ENCODE measurements around the gene LRMDA. TPM values are rescaled to one million over a fixed set of nuclear protein-coding genes. Genes with fewer than 3 reads are reported as not detected.

LRMDA gene
- total RNA-seq, 1 donor from 2014 or later = 18.7 TPM

DNA sequence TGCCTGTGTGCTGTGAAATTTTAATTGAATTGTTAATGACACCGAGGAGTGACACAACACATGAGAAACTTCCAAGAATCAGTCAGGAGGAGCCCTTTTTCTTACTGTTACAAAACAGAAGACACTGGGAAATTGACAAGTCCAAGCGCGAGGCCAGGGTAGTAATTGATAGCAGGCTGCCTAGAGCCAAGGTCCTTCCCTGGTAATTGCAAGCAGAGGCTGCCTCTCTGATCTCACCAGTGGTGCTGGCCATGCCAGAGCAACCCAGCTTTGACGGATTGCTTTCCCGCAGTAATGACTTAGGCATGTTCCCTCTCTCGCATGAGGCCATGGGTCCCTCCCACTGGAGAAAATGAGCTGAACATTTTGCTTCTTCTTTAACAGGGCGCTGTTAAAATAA is 111.5 kb downstream of the LRMDA start:
- TF ChIP-seq, protein P1, sequence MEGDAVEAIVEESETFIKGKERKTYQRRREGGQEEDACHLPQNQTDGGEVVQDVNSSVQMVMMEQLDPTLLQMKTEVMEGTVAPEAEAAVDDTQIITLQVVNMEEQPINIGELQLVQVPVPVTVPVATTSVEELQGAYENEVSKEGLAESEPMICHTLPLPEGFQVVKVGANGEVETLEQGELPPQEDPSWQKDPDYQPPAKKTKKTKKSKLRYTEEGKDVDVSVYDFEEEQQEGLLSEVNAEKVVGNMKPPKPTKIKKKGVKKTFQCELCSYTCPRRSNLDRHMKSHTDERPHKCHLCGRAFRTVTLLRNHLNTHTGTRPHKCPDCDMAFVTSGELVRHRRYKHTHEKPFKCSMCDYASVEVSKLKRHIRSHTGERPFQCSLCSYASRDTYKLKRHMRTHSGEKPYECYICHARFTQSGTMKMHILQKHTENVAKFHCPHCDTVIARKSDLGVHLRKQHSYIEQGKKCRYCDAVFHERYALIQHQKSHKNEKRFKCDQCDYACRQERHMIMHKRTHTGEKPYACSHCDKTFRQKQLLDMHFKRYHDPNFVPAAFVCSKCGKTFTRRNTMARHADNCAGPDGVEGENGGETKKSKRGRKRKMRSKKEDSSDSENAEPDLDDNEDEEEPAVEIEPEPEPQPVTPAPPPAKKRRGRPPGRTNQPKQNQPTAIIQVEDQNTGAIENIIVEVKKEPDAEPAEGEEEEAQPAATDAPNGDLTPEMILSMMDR (IDR thresholded peaks at IDR 0.05; ENCODE audit: insufficient read depth, low read length, poor library complexity, severe bottlenecking) = no peak
- Histone ChIP-seq H3K4me3 (ENCODE audit: low read depth, low read length) (no peak overlapping the region), H3K27me3 (ENCODE audit: control insufficient read depth, insufficient read depth, low read length) (no peaks in the 10 kb centered on the region), H3K36me3 (ENCODE audit: control insufficient read depth, insufficient read depth, low read length) (no peaks in the 10 kb centered on the region)
- DNase-seq (ENCODE audit: low read depth) = no peak

DNA sequence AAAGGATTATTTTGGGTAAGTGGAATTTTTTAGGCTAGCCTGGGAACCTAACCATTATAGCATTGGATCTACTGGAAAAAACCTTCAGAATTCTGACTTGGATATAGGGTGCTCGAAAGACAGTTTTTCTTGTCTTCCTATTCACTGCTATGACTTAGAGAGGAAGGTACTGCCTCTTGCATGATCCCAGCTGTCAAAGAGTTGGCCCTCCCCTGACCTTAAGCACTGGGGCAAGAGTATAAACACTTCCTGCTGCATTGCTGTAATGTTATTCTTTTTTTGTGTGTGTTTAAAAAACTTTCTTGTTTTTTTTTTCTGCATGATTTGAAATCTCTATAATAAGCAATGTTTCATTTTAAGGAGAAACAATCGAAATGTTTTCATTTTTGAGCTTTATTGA is 113.0 kb downstream of the LRMDA start:
- TF ChIP-seq, protein P1 (IDR thresholded peaks at IDR 0.05; ENCODE audit: insufficient read depth, low read length, poor library complexity, severe bottlenecking) = no peak
- no peak for DNase-seq (ENCODE audit: low read depth)
- no peak overlapping the region for H3K4me3 ChIP-seq (ENCODE audit: low read depth, low read length)
- H3K27me3 ChIP-seq (ENCODE audit: control insufficient read depth, insufficient read depth, low read length) = no peaks in the 10 kb centered on the region
- H3K36me3 ChIP-seq (ENCODE audit: control insufficient read depth, insufficient read depth, low read length) = no peaks in the 10 kb centered on the region

DNA sequence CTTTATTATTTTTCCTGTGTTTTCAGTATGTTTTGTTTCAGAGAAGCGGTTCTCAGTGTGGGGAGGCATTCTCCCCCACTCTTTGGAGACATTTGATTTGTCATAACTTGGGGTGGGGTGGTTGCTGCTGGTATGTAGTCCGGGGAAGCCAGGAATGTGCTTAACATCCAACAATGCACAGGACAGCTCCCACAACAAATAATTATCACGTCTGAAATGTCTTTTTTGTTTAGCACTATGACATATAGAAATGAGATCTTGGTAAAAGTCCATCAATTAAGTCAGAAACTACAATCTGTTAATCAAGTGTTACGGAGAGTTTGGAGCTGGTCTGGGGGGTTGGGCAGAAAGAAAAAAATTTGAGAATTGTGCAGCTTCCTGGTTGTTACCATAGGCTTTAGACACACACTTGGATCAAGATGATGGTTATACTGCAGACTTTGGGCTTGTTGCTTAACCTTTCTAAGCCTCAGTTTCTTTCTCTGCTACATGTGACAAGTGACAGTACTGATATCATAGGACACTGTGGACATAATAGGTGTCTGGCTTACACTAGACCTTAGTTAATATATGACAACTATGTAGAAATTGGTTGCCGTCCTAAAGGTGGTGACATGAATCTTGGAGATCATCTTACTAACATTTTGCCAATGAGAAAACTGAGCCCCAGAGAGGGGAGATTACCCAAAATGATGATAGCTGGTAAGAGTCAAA is 113.7 kb downstream of the LRMDA start:
- Histone ChIP-seq H3K27me3 (ENCODE audit: control insufficient read depth, insufficient read depth, low read length) (no peaks in the 10 kb centered on the region), H3K4me3 (ENCODE audit: low read depth, low read length) (no peak overlapping the region), H3K36me3 (ENCODE audit: control insufficient read depth, insufficient read depth, low read length) (no peaks in the 10 kb centered on the region)
- no peak for DNase-seq (ENCODE audit: low read depth)
- TF ChIP-seq, protein P1 (IDR thresholded peaks at IDR 0.05; ENCODE audit: insufficient read depth, low read length, poor library complexity, severe bottlenecking) = no peak

DNA sequence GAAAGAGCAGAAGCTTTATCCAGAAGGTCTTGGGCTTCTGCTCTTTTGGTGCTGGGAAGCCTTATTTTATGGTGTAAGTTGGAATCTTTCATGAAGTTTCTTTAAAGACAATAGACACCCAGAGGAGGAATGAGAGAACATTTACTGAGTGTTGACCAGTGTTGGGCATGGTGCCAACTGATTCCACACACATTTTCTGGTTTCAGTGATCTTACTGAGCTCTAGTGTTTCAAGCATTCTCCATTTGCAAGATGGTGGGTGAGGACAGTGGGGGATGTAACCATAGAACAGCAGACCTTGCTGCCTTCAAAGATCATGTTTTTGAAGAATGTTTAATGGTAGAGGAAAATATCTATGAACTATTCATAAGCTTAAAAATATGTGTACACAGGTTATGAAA is 114.6 kb downstream of the LRMDA start:
- no peak overlapping the region for H3K4me3 ChIP-seq (ENCODE audit: low read depth, low read length)
- H3K27me3 ChIP-seq (ENCODE audit: control insufficient read depth, insufficient read depth, low read length) = no peaks in the 10 kb centered on the region
- TF ChIP-seq, protein P1 (IDR thresholded peaks at IDR 0.05; ENCODE audit: insufficient read depth, low read length, poor library complexity, severe bottlenecking) = no peak
- H3K36me3 ChIP-seq (ENCODE audit: control insufficient read depth, insufficient read depth, low read length) = no peaks in the 10 kb centered on the region
- no peak for DNase-seq (ENCODE audit: low read depth)

DNA sequence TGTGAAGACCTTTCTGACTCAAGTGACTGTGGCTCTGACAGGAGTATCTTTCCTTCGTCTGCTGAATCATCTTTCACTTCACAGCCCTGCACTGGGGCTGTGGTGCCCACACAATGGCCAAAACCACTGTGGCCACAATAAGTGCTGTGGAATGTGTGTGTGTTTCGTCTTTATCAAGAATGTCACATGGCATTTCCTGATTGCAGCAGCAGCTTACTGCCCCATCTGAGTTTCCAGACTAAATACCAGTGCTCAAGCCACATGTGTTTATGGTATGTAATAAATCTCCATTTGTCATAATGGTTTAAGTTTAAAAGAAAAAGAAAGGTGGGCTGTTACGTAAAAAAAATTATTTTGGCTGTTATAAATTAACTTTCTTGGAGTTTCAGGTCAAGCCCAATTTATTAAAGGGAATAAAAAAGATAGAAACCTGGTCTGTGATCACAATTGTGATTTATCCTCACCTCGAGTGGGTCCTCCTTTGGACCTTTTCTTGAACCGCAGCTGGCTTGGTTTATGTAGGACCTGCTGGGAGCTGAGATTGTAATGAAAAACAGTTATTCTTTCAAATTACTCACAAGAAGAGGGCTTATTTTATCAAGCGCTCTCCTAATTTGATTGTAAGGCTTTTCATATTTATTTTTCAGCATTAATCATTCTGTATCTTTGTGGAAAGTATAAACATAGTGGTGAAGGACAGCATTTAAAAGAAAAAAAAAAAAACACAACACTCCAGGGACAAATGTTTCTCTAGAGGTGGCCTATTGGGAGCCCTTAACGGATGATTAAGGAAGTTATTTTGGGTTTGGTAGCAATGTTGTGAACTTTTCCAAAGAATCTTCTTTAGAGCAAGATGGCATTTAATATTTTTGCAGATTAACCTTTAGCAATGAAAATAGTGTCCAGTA is 116.2 kb downstream of the LRMDA start:
- no peaks in the 10 kb centered on the region for H3K27me3 ChIP-seq (ENCODE audit: control insufficient read depth, insufficient read depth, low read length)
- H3K36me3 ChIP-seq (ENCODE audit: control insufficient read depth, insufficient read depth, low read length) = no peaks in the 10 kb centered on the region
- DNase-seq (ENCODE audit: low read depth) = peak; percentile 80
- H3K4me3 ChIP-seq (ENCODE audit: low read depth, low read length) = no peak overlapping the region
- TF ChIP-seq, protein P1 (IDR thresholded peaks at IDR 0.05; ENCODE audit: insufficient read depth, low read length, poor library complexity, severe bottlenecking) = no peak
